Kidney (tissue), 14 donors: ENCODE data around the gene SCTR. TPM values are rescaled to one million over a fixed set of nuclear protein-coding genes. Genes with fewer than 3 reads are reported as not detected.

Source experiments
- DNase-seq, 5 donors: peaks; one replicate each; pipeline ENCODE4 v3.0.0-alpha.2; 2013 to 2020
- FAIRE-seq: peaks from 2 replicates; lab custom pipeline; 2012; peaks lifted over from hg19 to GRCh38; lab: Jason Lieb, UNC
- H3K27ac ChIP-seq, 2 donors: one replicate each; pipeline ENCODE4 v1.7.0; 2013; ENCODE audit warnings: low read depth in 2 of 2, low read length in 2 of 2, inconsistent platforms in 1 of 2
- H3K27me3 ChIP-seq: one replicate; pipeline ENCODE4 v1.7.1; 2013; ENCODE audit warnings: low read length, inconsistent platforms; ENCODE audit not compliant: control insufficient read depth, insufficient read depth
- H3K36me3 ChIP-seq, 3 donors: one replicate each; pipeline versions ENCODE4 v1.7.0 to v1.7.1; 2013; ENCODE audit warnings: low read length in 3 of 3, control low read depth in 1 of 3, inconsistent platforms in 1 of 3; ENCODE audit not compliant: insufficient read depth in 3 of 3, control insufficient read depth in 2 of 3
- H3K4me1 ChIP-seq, 3 donors: one replicate each; pipeline versions ENCODE4 v1.7.0 to v1.7.1; 2013; ENCODE audit warnings: low read length in 3 of 3, inconsistent platforms in 1 of 3, low read depth in 1 of 3; ENCODE audit not compliant: control insufficient read depth in 2 of 3, insufficient read depth in 2 of 3
- H3K4me3 ChIP-seq, 3 donors: one replicate each; pipeline versions ENCODE4 v1.7.0 to v1.8.1; 2013; ENCODE audit warnings: low read length in 3 of 3, control low read depth in 1 of 3, inconsistent platforms in 1 of 3
- H3K9ac ChIP-seq, 3 donors: one replicate each; pipeline versions ENCODE4 v1.7.0 to v1.7.1; 2013; ENCODE audit warnings: low read length in 3 of 3, control low read depth in 1 of 3, inconsistent platforms in 1 of 3
- H3K9me3 ChIP-seq, 3 donors: one replicate each; pipeline versions ENCODE4 v1.7.0 to v1.7.1; 2013; ENCODE audit warnings: low read length in 3 of 3, control low read depth in 1 of 3, inconsistent platforms in 1 of 3; ENCODE audit not compliant: control insufficient read depth in 2 of 3, insufficient read depth in 1 of 3
- CTCF ChIP-seq: IDR thresholded peaks from 3 replicates; pipeline ENCODE4 v1.5.1; 2012; ENCODE audit warnings: mild to moderate bottlenecking, moderate library complexity, borderline replicate concordance; ENCODE audit not compliant: insufficient read depth; ENCODE audit errors: extremely low read depth
- intact Hi-C: fragments of 100-400 bp; cut with DNase I; formaldehyde crosslinking; loops from one replicate; pipeline ENCODE4 v1.11.1; 2022
- polyA plus RNA-seq: library from polyadenylated mRNA; stranded (reverse); fragments of 350-450 nt; fragmentation: Illumina TruSeq; extraction: RNeasy Lipid Tissue Mini Kit (QIAGEN cat#74804); gene quantifications from one replicate; pipeline ENCODE4 v1.2.3, GENCODE V29; 2014; ENCODE audit warnings: low read depth, low replicate concordance; ENCODE audit not compliant: insufficient read depth
- total RNA-seq: library from RNA; stranded (reverse); fragmentation: NEBNext Ultra II Directional; extraction: Animal tissue kit (Norgen Biotek cat#: 25700); gene quantifications from one replicate; pipeline ENCODE4 v1.2.1, GENCODE V29; 2021
- donor health status: control.
- donor health status: control.
- donor health status: control.
- donor health status: control.
- donor health status: control.
- donor health status: DM: yes; HTN: yes; CAD: no.
- donor health status: Normal renal cell carcinoma (clear cell type).

SCTR gene
- total and polyA plus RNA-seq, 2 donors from 2014 or later = 7.3 to 15.9 TPM

- Histone ChIP-seq H3K4me3 (no peak overlapping the region), H3K27ac (no peak overlapping the region), H3K36me3 (no peaks in the 10 kb centered on the region), H3K9me3 (no peaks in the 10 kb centered on the region), H3K4me1 (no peaks in the 10 kb centered on the region), H3K27me3 (no peaks in the 10 kb centered on the region), H3K9ac (no peak overlapping the region)
- intact Hi-C loops = no loop called here
- DNase-seq (peak in 2 of 5 donors; percentile 43 to 47), FAIRE-seq (no peak)
- no peak for TF ChIP-seq CTCF
Observed at GRCh38 chr2:119553687-119554344, 29.5 kb upstream of the SCTR start.

GRCh38 chr2:119552902-119553301 lies 28.6 kb upstream of the SCTR start:
- Histone ChIP-seq H3K27ac (no peak overlapping the region), H3K9me3 (no peaks in the 10 kb centered on the region), H3K4me3 (no peak overlapping the region), H3K36me3 (no peaks in the 10 kb centered on the region), H3K27me3 (no peaks in the 10 kb centered on the region), H3K4me1 (no peaks in the 10 kb centered on the region), H3K9ac (no peak overlapping the region)
- DNase-seq (no peak), FAIRE-seq (no peak)
- TF ChIP-seq CTCF = no peak
- intact Hi-C loops = no loop called here

GRCh38 chr2:119550856-119551255 lies 26.6 kb upstream of the SCTR start:
- H3K4me1 ChIP-seq = no peaks in the 10 kb centered on the region
- no peak for FAIRE-seq
- H3K9me3 ChIP-seq = no peaks in the 10 kb centered on the region
- intact Hi-C loops = no loop called here
- H3K9ac ChIP-seq = no peak overlapping the region
- no peak for DNase-seq
- no peaks in the 10 kb centered on the region for H3K36me3 ChIP-seq
- no peaks in the 10 kb centered on the region for H3K27me3 ChIP-seq
- no peak overlapping the region for H3K27ac ChIP-seq
- H3K4me3 ChIP-seq = no peak overlapping the region
- no peak for TF ChIP-seq CTCF

- H3K4me3 ChIP-seq = no peak overlapping the region
- FAIRE-seq (peak; percentile 25), DNase-seq (no peak)
- intact Hi-C loops = no loop called here
- no peak overlapping the region for H3K27ac ChIP-seq
- no peak for TF ChIP-seq CTCF
- H3K36me3 ChIP-seq = no peaks in the 10 kb centered on the region
- no peaks in the 10 kb centered on the region for H3K9me3 ChIP-seq
- no peaks in the 10 kb centered on the region for H3K27me3 ChIP-seq
- H3K4me1 ChIP-seq = no peaks in the 10 kb centered on the region
- H3K9ac ChIP-seq = no peak overlapping the region
Observed at GRCh38 chr2:119550346-119550745, 26.1 kb upstream of the SCTR start.
